Sigmoid colon (tissue), 4 donors: ENCODE results near the gene MPC1.

Experiments
- EP300 ChIP-seq, 4 donors: sonication (generic); formaldehyde crosslinking; IDR thresholded peaks; one replicate each; pipeline ENCODE4 v1.6.1; 2017; ENCODE audit warnings: antibody characterized with exemption in 4 of 4
- POLR2A ChIP-seq, 2 donors: fragments of 450-650 bp; IDR thresholded peaks; one replicate each; pipeline ENCODE4 v1.6.1; 2016; ENCODE audit warnings: antibody characterized with exemption in 2 of 2, mild to moderate bottlenecking in 2 of 2, moderate library complexity in 2 of 2
- POLR2AphosphoS5 ChIP-seq, 4 donors: sonication (generic); formaldehyde crosslinking; IDR thresholded peaks; one replicate each; pipeline ENCODE4 v1.6.1; 2017; ENCODE audit warnings: antibody characterized with exemption in 4 of 4
- TF ChIP-seq, protein P1 (sequence below), 4 experiments: fragments of 450-650 bp in 3 of 4; fragments of 200-600 bp in 1 of 4; IDR thresholded peaks; one replicate each; pipeline ENCODE4 v1.5.1; 2016 to 2019; ENCODE audit warnings: antibody characterized with exemption in 4 of 4, mild to moderate bottlenecking in 3 of 4, moderate library complexity in 2 of 4

DNA sequence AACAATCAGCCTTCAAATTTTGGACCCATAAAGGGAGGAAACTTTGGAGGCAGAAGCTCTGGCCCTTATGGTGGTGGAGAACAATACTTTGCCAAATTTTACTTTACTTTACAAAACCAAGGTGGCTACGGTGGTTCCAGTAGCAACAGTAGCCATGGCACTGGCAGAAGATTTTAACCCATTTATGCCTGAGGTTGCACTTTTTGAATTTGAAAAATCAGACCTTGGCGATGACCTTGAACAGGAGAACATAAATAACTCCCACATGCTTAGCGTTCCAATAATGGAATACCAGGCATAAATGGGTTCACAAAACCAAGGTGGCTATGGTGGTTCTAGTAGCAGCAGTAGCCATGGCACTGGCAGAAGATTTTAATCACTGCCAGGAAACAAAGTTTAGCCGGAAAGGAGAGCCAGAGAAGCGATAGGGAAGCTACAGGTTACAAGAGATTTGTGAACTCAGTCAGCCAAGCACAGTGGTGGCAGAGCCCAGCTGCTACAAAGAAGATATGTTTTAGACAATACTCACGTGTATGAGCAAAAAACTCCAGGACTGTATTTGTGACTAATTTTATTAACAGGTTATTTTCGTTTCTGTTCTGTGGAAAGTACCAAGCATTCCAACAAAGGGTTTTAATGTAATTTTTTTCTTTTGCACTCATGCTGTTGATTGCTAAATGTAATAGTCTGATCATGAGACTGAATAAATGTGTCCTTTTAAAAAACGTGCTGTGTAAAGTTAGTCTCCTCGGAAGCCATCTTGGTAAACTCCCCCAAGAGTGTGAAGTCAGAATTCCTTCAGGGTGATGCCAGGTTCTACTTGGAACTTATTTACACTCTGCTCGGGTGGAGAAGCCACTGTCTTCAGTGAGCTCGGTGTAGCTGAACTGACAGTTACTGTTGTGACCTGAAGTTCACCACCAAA is 47.1 kb downstream of the MPC1 start:
- TF ChIP-seq, protein P1, sequence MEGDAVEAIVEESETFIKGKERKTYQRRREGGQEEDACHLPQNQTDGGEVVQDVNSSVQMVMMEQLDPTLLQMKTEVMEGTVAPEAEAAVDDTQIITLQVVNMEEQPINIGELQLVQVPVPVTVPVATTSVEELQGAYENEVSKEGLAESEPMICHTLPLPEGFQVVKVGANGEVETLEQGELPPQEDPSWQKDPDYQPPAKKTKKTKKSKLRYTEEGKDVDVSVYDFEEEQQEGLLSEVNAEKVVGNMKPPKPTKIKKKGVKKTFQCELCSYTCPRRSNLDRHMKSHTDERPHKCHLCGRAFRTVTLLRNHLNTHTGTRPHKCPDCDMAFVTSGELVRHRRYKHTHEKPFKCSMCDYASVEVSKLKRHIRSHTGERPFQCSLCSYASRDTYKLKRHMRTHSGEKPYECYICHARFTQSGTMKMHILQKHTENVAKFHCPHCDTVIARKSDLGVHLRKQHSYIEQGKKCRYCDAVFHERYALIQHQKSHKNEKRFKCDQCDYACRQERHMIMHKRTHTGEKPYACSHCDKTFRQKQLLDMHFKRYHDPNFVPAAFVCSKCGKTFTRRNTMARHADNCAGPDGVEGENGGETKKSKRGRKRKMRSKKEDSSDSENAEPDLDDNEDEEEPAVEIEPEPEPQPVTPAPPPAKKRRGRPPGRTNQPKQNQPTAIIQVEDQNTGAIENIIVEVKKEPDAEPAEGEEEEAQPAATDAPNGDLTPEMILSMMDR (IDR thresholded peaks at IDR 0.05) = no peak
- TF ChIP-seq POLR2A (IDR thresholded peaks at IDR 0.05) = no peak
- no peak for TF ChIP-seq EP300 (IDR thresholded peaks at IDR 0.05)
- TF ChIP-seq POLR2AphosphoS5 (IDR thresholded peaks at IDR 0.05) = no peak
